BJ (cell line): Measurements from ENCODE around the gene FGF23. TPM values are rescaled to one million over a fixed set of nuclear protein-coding genes. Genes with fewer than 3 reads are reported as not detected.

Experiments used
- CTCF ChIA-PET: fragments of 350-600 bp; formaldehyde crosslinking; extraction: SDS; loops from one replicate; lab custom pipeline; 2021; ENCODE audit warnings: antibody characterized with exemption, inconsistent platforms; lab: Yijun Ruan, JAX
- POLR2A ChIA-PET: fragments of 300-600 bp; sonication (Branson Sonifier 250); formaldehyde crosslinking; extraction: SDS; loops from one replicate; lab custom pipeline; 2021; ENCODE audit warnings: antibody characterized with exemption; lab: Charles Lee
- DNase-seq: peaks from one replicate; pipeline ENCODE4 v3.0.0-alpha.2; 2011; ENCODE audit warnings: low read depth
- H3K27me3 ChIP-seq: 2 replicates; pipeline ENCODE4 v1.6.0; 2011; ENCODE audit warnings: low read length; ENCODE audit not compliant: control insufficient read depth, insufficient read depth
- H3K36me3 ChIP-seq: 2 replicates; pipeline ENCODE4 v1.5.1; 2011; ENCODE audit warnings: low read length; ENCODE audit not compliant: control insufficient read depth, insufficient read depth
- H3K4me3 ChIP-seq: 2 replicates; pipeline ENCODE4 v1.5.1; 2011; ENCODE audit warnings: low read depth, mild to moderate bottlenecking, control low read depth, low read length
- CTCF ChIP-seq: IDR thresholded peaks from 2 replicates; pipeline ENCODE4 v1.5.1; 2011; ENCODE audit warnings: low read depth, mild to moderate bottlenecking, control low read depth, inconsistent platforms, low read length, moderate library complexity; ENCODE audit not compliant: insufficient read depth
- polyA plus RNA-seq: library from polyadenylated mRNA; depleted of rRNA; stranded (reverse); fragments of >200 nt; gene quantifications from 2 replicates; pipeline ENCODE4 v1.2.3, GENCODE V29; 2011; rRNA removed

FGF23 gene
- polyA plus RNA-seq, 1 experiment: not detected

GRCh38 chr12:4320497-4320852 lies 59.0 kb downstream of the FGF23 start:
- ChIA-PET POLR2A (no interaction called here), CTCF (interaction anchor here (1.6 kb wide), 1 partner anchor 12 kb away, joined by 4 read pairs; no protein-coding TSS in a partner anchor)
- no peak for TF ChIP-seq CTCF
- Histone ChIP-seq H3K4me3 (peak overlapping the region; percentile 64), H3K36me3 (peaks cover 2% of the 10 kb centered on the region; the same call in 1 of the 2 replicates), H3K27me3 (no peaks in the 10 kb centered on the region)
- DNase-seq: no peak

Other genes with a start within 250 kb of the FGF23 start
- 0.64 and 1.4 TPM in 2 replicates for gene CCND2, start 106.0 kb downstream of the FGF23 start, polyA plus RNA-seq
- 6.0 and 15.7 TPM in 2 replicates for gene TIGAR, start 58.5 kb downstream of the FGF23 start, polyA plus RNA-seq
- gene FGF6, start 66.1 kb upstream of the FGF23 start, polyA plus RNA-seq: not detected in 2 replicates
- 4.9 and 10.5 TPM in 2 replicates for gene RAD51AP1, start 159.2 kb upstream of the FGF23 start, polyA plus RNA-seq
- 77.5 and 114 TPM in 2 replicates for gene DYRK4, start 182.5 kb upstream of the FGF23 start, polyA plus RNA-seq